Measurements from ENCODE around the gene THAP8. TPM values are rescaled to one million over a fixed set of nuclear protein-coding genes. Genes with fewer than 3 reads are reported as not detected.

THAP8 gene
- polyA plus RNA-seq, 1 donor: 9.2 TPM

GRCh38 chr19:35993923-35994598 is 60.0 kb downstream of the THAP8 start:
- no peak for DNase-seq

GRCh38 chr19:35992907-35993765 is 60.9 kb downstream of the THAP8 start:
- DNase-seq: no peak

- no peak for DNase-seq
Observed at GRCh38 chr19:35991731-35992450, 62.2 kb downstream of the THAP8 start.

GRCh38 chr19:35990771-35991730 is 63.0 kb downstream of the THAP8 start:
- no peak for DNase-seq

- no peak for DNase-seq
Observed at GRCh38 chr19:35990156-35990555, 63.9 kb downstream of the THAP8 start.

- no peak for DNase-seq
Observed at GRCh38 chr19:35988824-35989223, 65.3 kb downstream of the THAP8 start.

GRCh38 chr19:35987571-35987896 is 66.6 kb downstream of the THAP8 start:
- DNase-seq: no peak

GRCh38 chr19:35986664-35987570 is 67.2 kb downstream of the THAP8 start:
- DNase-seq: no peak

- DNase-seq: no peak
Observed at GRCh38 chr19:35986111-35986510, 68.0 kb downstream of the THAP8 start.

Other genes starting within 250 kb of the THAP8 start
- gene PRODH2, start 241.4 kb downstream of the THAP8 start, polyA plus RNA-seq (ENCODE audit: insufficient read length): 39.3 TPM
- gene NPHS1, start 201.8 kb downstream of the THAP8 start, polyA plus RNA-seq (ENCODE audit: insufficient read length): 123 TPM
- gene KIRREL2, start 197.4 kb downstream of the THAP8 start, polyA plus RNA-seq (ENCODE audit: insufficient read length): 9.0 TPM
- 25.0 TPM for gene APLP1, start 185.7 kb downstream of the THAP8 start, polyA plus RNA-seq (ENCODE audit: insufficient read length)
- gene NFKBID, start 153.7 kb downstream of the THAP8 start, polyA plus RNA-seq (ENCODE audit: insufficient read length): 4.4 TPM
- 1.1 TPM for gene HCST, start 151.8 kb downstream of the THAP8 start, polyA plus RNA-seq (ENCODE audit: insufficient read length)
- 7.4 TPM for gene TYROBP, start 146.0 kb downstream of the THAP8 start, polyA plus RNA-seq (ENCODE audit: insufficient read length)
- gene LRFN3, start 117.9 kb downstream of the THAP8 start, polyA plus RNA-seq (ENCODE audit: insufficient read length): 10.2 TPM
- 9.4 TPM for gene SDHAF1, start 59.1 kb downstream of the THAP8 start, polyA plus RNA-seq (ENCODE audit: insufficient read length)
- gene SYNE4, start 45.5 kb downstream of the THAP8 start, polyA plus RNA-seq (ENCODE audit: insufficient read length): 14.0 TPM
- 15.3 TPM for gene ALKBH6, start 40.1 kb downstream of the THAP8 start, polyA plus RNA-seq (ENCODE audit: insufficient read length)
- gene CLIP3, start 21.4 kb downstream of the THAP8 start, polyA plus RNA-seq (ENCODE audit: insufficient read length): 55.9 TPM
- 7.8 TPM for gene WDR62, start 612 bp upstream of the THAP8 start, polyA plus RNA-seq (ENCODE audit: insufficient read length)
- gene OVOL3, start 56.9 kb upstream of the THAP8 start, polyA plus RNA-seq (ENCODE audit: insufficient read length): not detected
- gene POLR2I, start 60.6 kb upstream of the THAP8 start, polyA plus RNA-seq (ENCODE audit: insufficient read length): 42.6 TPM
- 110 TPM for gene TBCB, start 61.2 kb upstream of the THAP8 start, polyA plus RNA-seq (ENCODE audit: insufficient read length)
- 520 TPM for gene CAPNS1, start 85.8 kb upstream of the THAP8 start, polyA plus RNA-seq (ENCODE audit: insufficient read length)
- gene COX7A1, start 98.2 kb upstream of the THAP8 start, polyA plus RNA-seq (ENCODE audit: insufficient read length): 25.6 TPM
- gene ZNF565, start 160.4 kb upstream of the THAP8 start, polyA plus RNA-seq (ENCODE audit: insufficient read length): 8.1 TPM
- 155 TPM for gene ZNF146, start 160.8 kb upstream of the THAP8 start, polyA plus RNA-seq (ENCODE audit: insufficient read length)